Chondrocyte (in vitro differentiated cells): Measurements from ENCODE around the gene LMBRD2. TPM values are rescaled to one million over a fixed set of nuclear protein-coding genes. Genes with fewer than 3 reads are reported as not detected.

Experiments
- DNase-seq: peaks from one replicate; pipeline ENCODE4 v3.0.0; 2021; ENCODE audit warnings: mixed read lengths, low spot score
- H3K27ac Mint-ChIP-seq: one replicate; pipeline ENCODE4 v1.8.0; 2021; ENCODE audit warnings: mild to moderate bottlenecking, moderate library complexity, mixed read lengths; ENCODE audit not compliant: unreplicated experiment
- H3K27me3 Mint-ChIP-seq: 2 replicates; pipeline ENCODE4 v1.8.0; 2021; ENCODE audit warnings: low read depth, mixed read lengths
- H3K36me3 Mint-ChIP-seq: 2 replicates; pipeline ENCODE4 v1.8.0; 2021; ENCODE audit warnings: low read depth, mixed read lengths
- H3K4me1 Mint-ChIP-seq: 2 replicates; pipeline ENCODE4 v1.8.0; 2021; ENCODE audit warnings: low read depth, mild to moderate bottlenecking, mixed read lengths
- H3K4me3 Mint-ChIP-seq: one replicate; pipeline ENCODE4 v1.8.0; 2021; ENCODE audit warnings: mild to moderate bottlenecking, moderate library complexity, mixed read lengths; ENCODE audit not compliant: unreplicated experiment
- H3K9me3 Mint-ChIP-seq: 2 replicates; pipeline ENCODE4 v1.8.0; 2021; ENCODE audit warnings: low read depth, mixed read lengths
- CTCF ChIP-seq: fragments of 200-600 bp; sonication (generic); IDR thresholded peaks from 2 replicates; pipeline ENCODE4 v1.5.0; 2021; ENCODE audit warnings: antibody characterized with exemption, mild to moderate bottlenecking, moderate library complexity
- microRNA-seq: library from miRNA; unstranded; fragments of <30 nt; microRNA quantifications from one replicate; pipeline ENCODE4 v1.2.0, GENCODE V29; 2020; ENCODE audit warnings: borderline number of aligned reads
- total RNA-seq: library from RNA; stranded (reverse); gene quantifications from 3 replicates; pipeline ENCODE4 v1.2.1, GENCODE V29; 2021

The LMBRD2 gene
- total RNA-seq, 1 donor from 2014 or later: 11.6 TPM

- Mint-ChIP-seq H3K27ac (no peak overlapping the region), H3K9me3 (no peaks in the 10 kb centered on the region), H3K4me1 (no peaks in the 10 kb centered on the region), H3K27me3 (peaks cover 31% of the 10 kb centered on the region), H3K4me3 (no peak overlapping the region), H3K36me3 (no peaks in the 10 kb centered on the region)
- TF ChIP-seq CTCF: no peak
- no peak for DNase-seq
These were observed 97.0 kb downstream of the LMBRD2 start for GRCh38 chr5:36054647-36055046.

- no peaks in the 10 kb centered on the region for H3K36me3 Mint-ChIP-seq
- no peak overlapping the region for H3K27ac Mint-ChIP-seq
- no peaks in the 10 kb centered on the region for H3K4me1 Mint-ChIP-seq
- H3K27me3 Mint-ChIP-seq: peaks cover 25% of the 10 kb centered on the region
- H3K9me3 Mint-ChIP-seq: no peaks in the 10 kb centered on the region
- H3K4me3 Mint-ChIP-seq: no peak overlapping the region
- TF ChIP-seq CTCF: no peak
- DNase-seq: no peak
These were observed 99.1 kb downstream of the LMBRD2 start for GRCh38 chr5:36052538-36052937.

- no peak for DNase-seq
- TF ChIP-seq CTCF: no peak
- Mint-ChIP-seq H3K36me3 (no peaks in the 10 kb centered on the region), H3K4me3 (no peak overlapping the region), H3K27me3 (peaks cover 29% of the 10 kb centered on the region), H3K4me1 (no peaks in the 10 kb centered on the region), H3K27ac (no peak overlapping the region), H3K9me3 (no peaks in the 10 kb centered on the region)
These were observed 101.7 kb downstream of the LMBRD2 start for GRCh38 chr5:36049949-36050348.

Small RNA genes within 50 kb of the gene (microRNA-seq; reads per million reads assigned to microRNA genes)
- gene MIR580: 2.8 reads per million

Other genes starting within 250 kb of the LMBRD2 start
- gene CAPSL, start 213.3 kb downstream of the LMBRD2 start, total RNA-seq: not detected in 3 replicates
- gene UGT3A1, start 160.5 kb downstream of the LMBRD2 start, total RNA-seq: not detected in 3 replicates
- not detected in 3 replicates for gene UGT3A2, start 85.0 kb downstream of the LMBRD2 start, total RNA-seq
- 34.8 to 41.1 TPM (median 36.1 TPM) in 3 replicates for gene SKP2, start 224 bp upstream of the LMBRD2 start, total RNA-seq
- 33.7 to 38.9 TPM (median 37.8 TPM) in 3 replicates for gene NADK2, start 90.0 kb upstream of the LMBRD2 start, total RNA-seq
- gene RANBP3L, start 150.0 kb upstream of the LMBRD2 start, total RNA-seq: 1.2 to 5.0 TPM (median 1.2 TPM) in 3 replicates